ENCODE data around the gene MAEL.

DNA sequence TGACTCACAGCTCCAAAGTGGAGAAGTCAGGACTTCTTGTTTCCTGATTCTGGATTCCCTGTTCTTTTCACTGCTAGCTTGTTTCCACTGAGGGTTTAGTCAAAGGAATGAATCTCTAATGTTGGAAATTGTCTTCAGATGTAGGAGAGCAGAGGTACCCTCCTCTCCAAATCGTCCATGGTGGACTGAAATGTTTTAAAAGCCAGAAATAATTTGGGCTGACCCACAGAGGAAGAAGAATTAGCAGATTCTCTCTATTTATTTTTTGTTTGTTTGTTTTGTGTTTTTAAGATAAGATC, 70.7 kb downstream of the MAEL start:
- TF ChIP-seq, protein P1, sequence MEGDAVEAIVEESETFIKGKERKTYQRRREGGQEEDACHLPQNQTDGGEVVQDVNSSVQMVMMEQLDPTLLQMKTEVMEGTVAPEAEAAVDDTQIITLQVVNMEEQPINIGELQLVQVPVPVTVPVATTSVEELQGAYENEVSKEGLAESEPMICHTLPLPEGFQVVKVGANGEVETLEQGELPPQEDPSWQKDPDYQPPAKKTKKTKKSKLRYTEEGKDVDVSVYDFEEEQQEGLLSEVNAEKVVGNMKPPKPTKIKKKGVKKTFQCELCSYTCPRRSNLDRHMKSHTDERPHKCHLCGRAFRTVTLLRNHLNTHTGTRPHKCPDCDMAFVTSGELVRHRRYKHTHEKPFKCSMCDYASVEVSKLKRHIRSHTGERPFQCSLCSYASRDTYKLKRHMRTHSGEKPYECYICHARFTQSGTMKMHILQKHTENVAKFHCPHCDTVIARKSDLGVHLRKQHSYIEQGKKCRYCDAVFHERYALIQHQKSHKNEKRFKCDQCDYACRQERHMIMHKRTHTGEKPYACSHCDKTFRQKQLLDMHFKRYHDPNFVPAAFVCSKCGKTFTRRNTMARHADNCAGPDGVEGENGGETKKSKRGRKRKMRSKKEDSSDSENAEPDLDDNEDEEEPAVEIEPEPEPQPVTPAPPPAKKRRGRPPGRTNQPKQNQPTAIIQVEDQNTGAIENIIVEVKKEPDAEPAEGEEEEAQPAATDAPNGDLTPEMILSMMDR (IDR thresholded peaks at IDR 0.05), result no peak
- no peak for TF ChIP-seq POLR2A (IDR thresholded peaks at IDR 0.05)
- TF ChIP-seq EP300 (IDR thresholded peaks at IDR 0.05), result no peak
